Caco-2 (cell line): ENCODE measurements around the gene EMC1. TPM values are rescaled to one million over a fixed set of nuclear protein-coding genes. Genes with fewer than 3 reads are reported as not detected.

Experiments
- BruUV-seq: library from RNA; stranded (reverse); fragments of 400-500 nt; replicated peaks from 2 replicates; lab custom pipeline; 2021; lab: Mats Ljungman, UMichigan
- CTCF ChIA-PET: fragments of 300-600 bp; sonication (Branson Sonifier 250); formaldehyde crosslinking; loops from one replicate; lab custom pipeline; 2022; ENCODE audit warnings: antibody characterized with exemption; lab: Charles Lee
- POLR2A ChIA-PET: fragments of 300-600 bp; sonication (Branson Sonifier 250); formaldehyde crosslinking; loops from one replicate; lab custom pipeline; 2022; ENCODE audit warnings: antibody characterized with exemption; lab: Charles Lee
- DNase-seq, 2 experiments: peaks; one replicate each; pipeline versions ENCODE4 v3.0.0 to v3.0.0-alpha.2; 2020 to 2022
- H3K27me3 ChIP-seq: replicated peaks from 2 replicates; pipeline ENCODE4 v1.6.0; 2011; ENCODE audit warnings: low read length; ENCODE audit not compliant: control insufficient read depth, insufficient read depth
- H3K36me3 ChIP-seq: 2 replicates; pipeline ENCODE4 v1.5.1; 2011; ENCODE audit warnings: low read length; ENCODE audit not compliant: control insufficient read depth, insufficient read depth
- H3K4me1 ChIP-seq: fragments of 250-450 bp; sonication (Bioruptor Pico); 2 replicates; pipeline ENCODE4 v1.5.1; 2020; ENCODE audit warnings: mild to moderate bottlenecking
- H3K4me3 ChIP-seq: 2 replicates; pipeline ENCODE4 v1.5.1; 2011; ENCODE audit warnings: low read depth, mild to moderate bottlenecking, control low read depth, low read length
- H3K9me3 ChIP-seq: fragments of 250-450 bp; sonication (Bioruptor Pico); 2 replicates; pipeline ENCODE4 v1.5.1; 2020; ENCODE audit warnings: mild to moderate bottlenecking, moderate library complexity
- H3K27ac Mint-ChIP-seq: one replicate; pipeline ENCODE4 v1.8.0; 2022; ENCODE audit warnings: mixed read lengths; ENCODE audit not compliant: unreplicated experiment
- H3K27me3 Mint-ChIP-seq: one replicate; pipeline ENCODE4 v1.8.0; 2022; ENCODE audit warnings: mixed read lengths; ENCODE audit not compliant: insufficient read depth, unreplicated experiment
- H3K36me3 Mint-ChIP-seq: one replicate; pipeline ENCODE4 v1.8.0; 2022; ENCODE audit warnings: mild to moderate bottlenecking, mixed read lengths; ENCODE audit not compliant: insufficient read depth, unreplicated experiment
- H3K4me1 Mint-ChIP-seq: one replicate; pipeline ENCODE4 v1.8.0; 2022; ENCODE audit warnings: low read depth, mixed read lengths; ENCODE audit not compliant: unreplicated experiment
- H3K4me3 Mint-ChIP-seq: one replicate; pipeline ENCODE4 v1.8.0; 2022; ENCODE audit warnings: mild to moderate bottlenecking, moderate library complexity, mixed read lengths; ENCODE audit not compliant: unreplicated experiment
- H3K9me3 Mint-ChIP-seq: one replicate; pipeline ENCODE4 v1.8.0; 2022; ENCODE audit warnings: mixed read lengths; ENCODE audit not compliant: unreplicated experiment
- CTCF ChIP-seq, 2 experiments: fragments of 200-600 bp in 1 of 2; IDR thresholded peaks; 1 replicate in 1 of 2; 2 replicates in 1 of 2; pipeline versions ENCODE4 v1.5.1 to v1.8.0; 2011 to 2022; ENCODE audit warnings: antibody characterized with exemption in 1 of 2, control low read depth in 1 of 2, inconsistent platforms in 1 of 2, low read depth in 1 of 2, low read length in 1 of 2, mild to moderate bottlenecking in 1 of 2, moderate library complexity in 1 of 2; ENCODE audit not compliant: insufficient read depth in 1 of 2, severe bottlenecking in 1 of 2, unreplicated experiment in 1 of 2
- intact Hi-C: fragments of 100-400 bp; cut with micrococcal nuclease; formaldehyde crosslinking; loops from one replicate; pipeline ENCODE4 v1.10.0; 2022; ENCODE audit not compliant: unreplicated experiment
- total RNA-seq: library from RNA; stranded (reverse); gene quantifications from 2 replicates; pipeline ENCODE4 v1.2.3, GENCODE V29; 2022

Gene EMC1
- total RNA-seq, 1 experiment from 2014 or later = 51.5 TPM

- Histone ChIP-seq H3K36me3 (no peaks in the 10 kb centered on the region; the same call in 1 of the 2 replicates), H3K27me3 (no peaks in the 10 kb centered on the region), H3K4me1 (peaks cover 11% of the 10 kb centered on the region; the same call in 1 of the 2 replicates), H3K4me3 (no peak overlapping the region), H3K9me3 (no peaks in the 10 kb centered on the region)
- peak; percentile 19 to 58 for TF ChIP-seq CTCF (IDR thresholded peaks at IDR 0.05; ENCODE audit: insufficient read depth in 1 of 2, low read depth in 1 of 2, low read length in 1 of 2, severe bottlenecking in 1 of 2, unreplicated experiment in 1 of 2)
- peaks cover 18% of the 10 kb centered on the region for H3K4me1 Mint-ChIP-seq
- intact Hi-C loops = loop anchor here (1.0 to 5.0 kb wide), 3 partner anchors 17 to 62 kb away; partner anchors contain the start of gene UBR4
- POLR2A ChIA-PET = interaction anchor here (0.9 to 1.8 kb wide), 3 partner anchors 14 to 72 kb away, joined by 3 to 5 read pairs (median 3); partner anchors contain the start of genes EMC1 and MRTO4
- CTCF ChIA-PET = interaction anchor here (0.6 to 1.0 kb wide), 7 partner anchors 16 to 92 kb away, joined by 3 to 16 read pairs (median 4); partner anchors contain the start of gene UBR4
- no peak overlapping the region for H3K4me3 Mint-ChIP-seq
- no peak overlapping the region for H3K27ac Mint-ChIP-seq
- H3K36me3 Mint-ChIP-seq = peaks cover 96% of the 10 kb centered on the region
- DNase-seq = peak; percentile 36 to 53
- BruUV-seq = no TSS peak
- no peaks in the 10 kb centered on the region for H3K9me3 Mint-ChIP-seq
- H3K27me3 Mint-ChIP-seq = no peaks in the 10 kb centered on the region
Observed at GRCh38 chr1:19179597-19180264, 71.6 kb downstream of the EMC1 start.

DNA sequence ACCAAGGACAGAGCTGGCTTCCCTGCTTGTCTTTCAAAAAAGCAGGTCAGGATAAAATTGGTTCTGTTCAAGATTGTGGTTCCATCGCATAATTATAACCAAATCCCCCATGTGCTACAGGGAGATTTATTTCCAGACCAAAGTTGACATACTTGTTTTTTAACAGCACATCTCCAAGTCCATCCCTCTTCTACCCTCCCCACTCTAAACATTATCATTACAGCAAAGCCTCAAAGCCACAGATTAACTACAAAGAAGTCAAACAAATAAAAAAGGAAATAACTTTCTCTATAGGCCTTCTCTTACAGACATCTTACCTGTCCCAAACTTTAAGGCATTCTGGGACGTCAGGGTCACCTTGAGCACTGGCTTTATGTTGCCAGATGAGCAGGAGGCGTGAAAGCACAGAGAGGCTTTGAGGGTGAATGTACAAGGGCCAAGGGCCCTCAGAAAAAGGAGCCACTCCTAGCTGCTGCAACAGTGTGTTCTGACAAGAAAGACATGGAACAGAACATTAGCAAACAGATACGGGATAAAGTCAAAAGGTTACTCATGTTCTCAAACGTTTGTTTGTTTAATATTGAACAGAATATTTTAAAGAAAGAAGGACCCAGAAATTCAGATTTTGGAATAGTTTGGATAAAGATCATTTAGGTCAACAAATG lies 72.5 kb downstream of the EMC1 start:
- peaks cover 18% of the 10 kb centered on the region for H3K4me1 Mint-ChIP-seq
- no peak overlapping the region for H3K27ac Mint-ChIP-seq
- Histone ChIP-seq H3K27me3 (no peaks in the 10 kb centered on the region), H3K4me1 (peaks cover 11% of the 10 kb centered on the region; the same call in 1 of the 2 replicates), H3K9me3 (no peaks in the 10 kb centered on the region), H3K36me3 (no peaks in the 10 kb centered on the region; the same call in 1 of the 2 replicates), H3K4me3 (no peak overlapping the region)
- ChIA-PET CTCF (interaction anchor here (0.6 to 1.0 kb wide), 5 partner anchors 17 to 62 kb away, joined by 3 to 16 read pairs (median 4); no protein-coding TSS in a partner anchor), POLR2A (interaction anchor here (0.9 to 1.8 kb wide), 3 partner anchors 13 to 73 kb away, joined by 3 to 5 read pairs (median 3); partner anchors contain the start of genes EMC1 and MRTO4)
- H3K9me3 Mint-ChIP-seq = no peaks in the 10 kb centered on the region
- no peak overlapping the region for H3K4me3 Mint-ChIP-seq
- no peak for DNase-seq
- H3K27me3 Mint-ChIP-seq = no peaks in the 10 kb centered on the region
- BruUV-seq = no TSS peak
- H3K36me3 Mint-ChIP-seq = peaks cover 98% of the 10 kb centered on the region
- intact Hi-C loops = loop anchor here (1.0 to 5.0 kb wide), 3 partner anchors 18 to 62 kb away; partner anchors contain the start of gene UBR4
- no peak for TF ChIP-seq CTCF (IDR thresholded peaks at IDR 0.05; ENCODE audit: insufficient read depth in 1 of 2, low read depth in 1 of 2, low read length in 1 of 2, severe bottlenecking in 1 of 2, unreplicated experiment in 1 of 2)

DNA sequence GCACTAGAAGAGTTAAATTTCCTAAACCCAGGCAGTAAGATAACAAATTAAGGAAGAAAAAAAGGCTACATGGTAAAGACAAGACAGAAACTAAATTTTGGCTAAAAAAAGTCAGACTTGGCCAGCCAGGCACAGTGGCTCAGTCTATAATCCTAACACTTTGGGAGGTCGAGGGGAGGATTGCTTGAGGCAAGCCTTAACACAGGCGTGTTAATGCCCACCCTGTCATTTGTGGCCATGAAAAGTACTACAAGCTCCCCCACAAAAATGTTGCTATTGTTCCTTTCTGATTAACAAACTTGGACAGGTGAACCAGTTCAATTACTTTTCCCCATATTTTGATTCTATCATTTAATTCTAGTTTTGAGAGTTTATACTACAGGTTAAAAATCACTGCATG lies 73.5 kb downstream of the EMC1 start:
- H3K36me3 Mint-ChIP-seq = peaks cover 98% of the 10 kb centered on the region
- DNase-seq = no peak
- H3K9me3 Mint-ChIP-seq = no peaks in the 10 kb centered on the region
- intact Hi-C loops = loop anchor here (2.0 to 5.0 kb wide), 2 partner anchors 19 to 34 kb away; partner anchors contain the start of gene UBR4
- no peaks in the 10 kb centered on the region for H3K27me3 ChIP-seq
- peaks cover 18% of the 10 kb centered on the region for H3K4me1 Mint-ChIP-seq
- H3K27me3 Mint-ChIP-seq = no peaks in the 10 kb centered on the region
- peaks cover 11% of the 10 kb centered on the region; the same call in 1 of the 2 replicates for H3K4me1 ChIP-seq
- no peak for TF ChIP-seq CTCF (IDR thresholded peaks at IDR 0.05; ENCODE audit: insufficient read depth in 1 of 2, low read depth in 1 of 2, low read length in 1 of 2, severe bottlenecking in 1 of 2, unreplicated experiment in 1 of 2)
- no peak overlapping the region for H3K4me3 ChIP-seq
- BruUV-seq = no TSS peak
- ChIA-PET CTCF (no interaction called here), POLR2A (no interaction called here)
- no peaks in the 10 kb centered on the region for H3K9me3 ChIP-seq
- H3K36me3 ChIP-seq = no peaks in the 10 kb centered on the region; the same call in 1 of the 2 replicates
- no peak overlapping the region for H3K27ac Mint-ChIP-seq
- H3K4me3 Mint-ChIP-seq = no peak overlapping the region
